ENCODE data around the gene TRANK1. TPM values are rescaled to one million over a fixed set of nuclear protein-coding genes. Genes with fewer than 3 reads are reported as not detected.

TRANK1 gene
- total RNA-seq, 1 donor from 2014 or later: 4.0 TPM

DNA sequence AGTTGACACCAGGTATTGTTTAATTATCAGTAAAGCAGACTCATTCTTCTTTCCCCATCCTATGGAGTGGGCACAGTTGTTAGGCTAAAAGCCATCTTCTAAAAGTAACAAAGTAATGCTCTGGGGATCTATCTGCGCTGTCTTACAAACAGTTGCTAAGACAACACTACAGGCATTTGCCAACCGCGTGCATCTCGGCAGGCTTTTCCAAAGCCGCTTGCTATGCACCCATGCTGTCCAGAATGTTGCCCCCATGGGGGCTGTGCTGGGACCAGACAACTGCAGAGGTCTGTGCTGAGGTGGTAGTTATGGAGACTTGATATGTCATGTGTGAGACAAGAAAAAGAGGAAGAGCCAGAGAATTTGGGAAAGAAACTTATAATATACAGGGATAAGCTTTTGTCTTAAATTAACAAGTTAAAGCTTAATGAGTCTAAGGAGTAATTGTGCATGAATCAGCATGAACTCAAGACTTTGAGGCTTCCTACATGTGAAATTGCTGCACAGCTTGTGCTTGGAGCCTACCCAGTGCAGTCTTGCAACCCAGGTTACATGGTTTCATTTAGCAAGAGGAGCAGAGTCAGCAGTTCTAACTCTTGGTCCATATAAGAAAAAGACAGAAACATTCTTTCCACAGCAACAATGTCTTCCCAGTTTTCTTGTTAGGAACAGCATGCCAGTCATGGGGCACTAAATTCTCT is 141.6 kb downstream of the TRANK1 start:
- no peak for DNase-seq (ENCODE audit: low read depth in 2 of 2)

DNA sequence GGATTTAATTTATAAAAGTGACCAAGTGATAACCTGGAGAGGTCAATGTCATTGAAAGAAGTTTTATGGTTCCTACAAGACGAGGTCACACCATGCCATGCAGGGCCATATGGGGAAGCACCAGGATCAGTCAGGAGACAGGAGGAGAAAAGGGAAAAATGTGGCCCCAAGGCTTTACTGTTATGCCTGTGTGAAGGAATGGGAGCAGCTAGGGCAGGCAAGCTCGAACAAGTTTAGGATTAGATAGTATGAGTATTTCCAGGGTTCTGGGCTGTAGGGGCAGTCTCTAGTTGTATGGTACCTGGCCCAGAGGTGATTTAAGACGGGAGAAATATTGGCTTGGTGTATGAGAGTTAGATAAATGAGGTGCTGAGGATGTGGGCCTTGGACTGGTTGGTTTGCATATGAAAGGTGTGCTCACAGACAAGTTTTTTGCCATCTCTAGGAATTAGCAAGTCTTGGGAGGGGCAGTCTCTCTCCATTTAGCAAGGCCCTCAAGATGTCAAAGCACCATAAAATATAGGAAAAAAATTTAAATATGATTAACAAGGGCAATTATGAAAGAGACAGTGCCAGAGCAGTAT is 144.2 kb downstream of the TRANK1 start:
- DNase-seq (ENCODE audit: low read depth in 2 of 2): no peak

DNA sequence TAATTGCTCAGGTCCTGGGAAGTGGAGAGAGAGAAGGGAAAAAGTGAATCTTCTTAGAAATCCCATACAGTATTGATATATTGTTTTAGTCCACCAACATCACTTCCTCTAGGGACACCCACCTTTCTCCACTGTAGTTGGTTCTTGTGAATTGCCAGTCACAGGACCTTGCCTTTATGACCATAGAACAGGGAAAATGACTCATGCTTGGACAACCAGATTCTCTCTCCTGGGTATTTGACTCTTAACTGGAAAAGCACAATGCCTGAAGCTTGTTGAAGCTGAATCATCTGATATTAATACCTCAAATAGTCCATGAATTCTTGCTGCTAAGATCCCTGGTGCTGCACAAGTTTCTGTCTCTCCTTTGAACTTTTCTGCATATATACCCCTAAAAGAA is 148.0 kb downstream of the TRANK1 start:
- peak; percentile 3 to 26 for DNase-seq (ENCODE audit: low read depth in 2 of 2)

DNA sequence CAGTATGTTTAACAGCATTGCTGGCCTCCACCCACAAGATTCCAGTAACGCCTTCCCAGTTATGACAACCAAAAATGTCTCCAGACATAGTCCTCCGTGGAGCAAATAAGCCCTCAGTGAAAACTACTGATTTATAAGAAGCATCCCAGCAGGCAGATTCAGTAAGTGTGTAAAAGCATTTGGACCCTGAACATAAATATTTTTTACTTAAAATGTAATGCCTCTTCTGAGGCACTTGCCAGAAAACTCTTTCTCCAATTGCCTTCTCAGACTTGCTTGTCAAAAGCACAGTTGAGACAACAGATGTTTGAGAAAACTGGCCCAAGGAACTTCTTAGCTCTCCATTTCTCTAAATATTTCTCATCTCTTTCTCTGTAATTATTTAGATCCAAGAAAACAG is 148.7 kb downstream of the TRANK1 start:
- no peak for DNase-seq (ENCODE audit: low read depth in 2 of 2)

DNA sequence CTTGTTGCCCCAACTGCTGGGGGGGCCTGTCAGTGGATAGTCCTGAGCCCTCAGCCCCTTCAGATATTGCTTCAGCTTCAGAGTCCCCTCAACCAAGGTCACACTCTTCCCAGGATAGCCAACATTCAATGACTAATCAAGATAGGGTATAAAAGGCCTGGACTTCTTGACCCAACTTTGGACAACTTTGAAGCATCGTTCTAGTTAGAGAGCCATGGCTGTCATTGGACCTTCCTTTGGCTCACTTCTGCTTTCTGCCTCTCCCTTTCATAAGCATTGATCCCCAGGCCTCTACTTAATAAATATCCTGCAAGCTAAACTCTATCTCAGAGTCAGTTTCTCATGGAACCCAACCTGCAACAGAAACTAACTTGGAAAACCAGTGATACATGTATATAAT is 149.2 kb downstream of the TRANK1 start:
- DNase-seq (ENCODE audit: low read depth in 2 of 2): no peak

DNA sequence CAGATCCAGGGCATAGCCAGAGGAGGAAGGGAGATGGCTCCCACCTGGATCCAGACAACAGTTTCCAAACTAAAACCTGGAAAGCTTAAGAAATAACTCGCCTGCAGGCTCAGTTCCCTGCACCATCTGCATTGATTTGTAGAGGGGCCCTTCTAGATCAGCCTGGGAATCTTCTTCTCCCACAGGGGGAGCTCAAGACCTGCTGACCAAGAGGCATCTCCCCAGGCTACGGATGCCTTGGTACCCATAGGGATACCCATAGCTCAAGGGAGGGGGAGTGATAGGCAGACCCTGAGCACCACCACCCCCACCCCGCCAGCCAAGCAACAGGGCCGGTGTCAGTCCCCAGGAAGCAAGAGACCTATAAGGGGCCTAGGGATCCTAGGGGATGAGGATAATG is 152.5 kb downstream of the TRANK1 start:
- peak; percentile 42 for DNase-seq (ENCODE audit: low read depth in 2 of 2)

DNA sequence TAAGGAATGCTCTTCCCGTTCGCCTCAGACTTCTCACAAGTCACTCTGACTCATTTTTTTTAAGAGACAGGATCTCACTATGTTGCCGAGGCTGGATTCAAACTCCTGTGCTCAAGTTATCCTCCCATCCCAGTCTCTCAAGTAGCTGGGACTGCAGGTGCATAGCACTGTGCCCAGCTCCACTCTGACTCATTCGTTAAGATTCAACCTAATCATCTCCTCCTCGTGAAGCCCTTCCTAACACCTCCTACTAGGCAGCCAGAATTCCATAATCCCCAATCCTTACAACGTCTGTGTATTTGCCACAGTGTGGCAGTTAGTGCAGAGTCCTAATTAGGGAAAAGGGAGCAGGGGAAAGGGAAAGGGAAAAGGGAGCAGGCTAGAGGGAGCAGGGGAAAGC is 154.1 kb downstream of the TRANK1 start:
- DNase-seq (ENCODE audit: low read depth in 2 of 2): no peak

DNA sequence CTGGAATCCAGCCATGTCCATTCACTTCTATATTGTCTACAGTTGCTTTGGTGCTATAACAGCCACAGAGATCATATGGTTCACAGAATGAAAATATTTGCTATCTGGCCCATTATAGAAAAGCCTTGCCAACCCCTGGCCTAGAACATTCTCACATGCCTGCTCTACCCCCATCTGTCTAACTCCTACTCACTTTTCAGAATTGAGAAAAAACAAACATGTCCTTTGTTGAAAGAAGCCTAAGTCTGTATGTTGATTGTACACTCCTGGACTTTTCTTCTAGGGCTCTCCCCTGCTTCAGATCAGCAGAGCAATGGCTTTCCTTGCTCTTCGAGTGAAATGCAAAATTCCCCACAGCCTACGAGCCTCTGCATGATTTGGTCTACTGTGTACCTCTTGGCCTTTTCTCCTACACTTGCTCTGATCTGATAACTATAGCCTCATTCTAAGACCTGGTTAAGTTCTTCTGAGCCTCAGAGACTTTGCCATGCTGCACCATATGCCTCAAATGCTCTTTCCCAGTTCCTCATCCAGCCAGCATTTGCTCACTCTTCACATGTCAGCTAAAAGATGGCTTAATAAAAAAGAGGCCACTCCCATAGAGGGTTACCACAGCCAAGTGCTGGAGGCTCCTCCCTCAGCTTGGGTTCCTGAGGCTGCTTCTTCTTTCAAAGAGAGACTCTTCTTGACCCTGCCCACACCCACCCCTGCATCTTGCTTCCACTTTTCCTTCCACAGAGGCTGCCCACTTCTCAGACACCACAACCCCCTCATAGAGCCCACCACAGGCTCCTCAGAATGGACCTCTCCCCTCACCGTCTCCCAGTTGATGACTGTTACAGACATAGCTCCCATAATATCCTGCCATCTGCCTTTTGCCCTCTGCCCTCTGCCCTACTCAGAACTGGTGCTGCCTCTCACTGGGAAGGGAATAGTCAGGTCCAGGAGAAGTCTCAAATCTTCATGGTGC is 157.6 kb downstream of the TRANK1 start:
- DNase-seq (ENCODE audit: low read depth in 2 of 2): no peak

DNA sequence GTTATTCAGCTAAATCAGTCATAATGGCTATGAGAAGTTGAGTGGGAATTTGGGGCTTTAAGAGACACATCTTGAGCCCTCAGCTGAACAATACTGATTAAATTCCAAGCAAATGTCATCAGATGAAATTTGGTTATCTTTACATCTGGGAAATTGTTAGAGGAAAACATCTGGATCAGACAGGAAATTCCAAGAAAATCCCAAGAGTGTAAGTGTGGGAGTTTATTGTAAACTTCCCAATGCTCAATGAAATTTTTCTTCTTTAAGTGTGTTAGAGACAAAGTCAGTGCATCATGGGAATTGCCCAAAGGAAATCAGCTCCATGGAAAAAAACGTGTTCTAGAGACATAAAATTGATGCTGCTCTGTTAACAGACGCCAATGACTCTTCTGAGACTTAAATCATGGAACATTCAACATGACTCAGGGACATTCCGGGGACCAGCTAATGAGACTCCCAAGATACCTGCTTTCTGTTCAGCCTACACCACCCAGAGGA is 160.7 kb downstream of the TRANK1 start:
- DNase-seq (ENCODE audit: low read depth in 2 of 2): no peak

DNA sequence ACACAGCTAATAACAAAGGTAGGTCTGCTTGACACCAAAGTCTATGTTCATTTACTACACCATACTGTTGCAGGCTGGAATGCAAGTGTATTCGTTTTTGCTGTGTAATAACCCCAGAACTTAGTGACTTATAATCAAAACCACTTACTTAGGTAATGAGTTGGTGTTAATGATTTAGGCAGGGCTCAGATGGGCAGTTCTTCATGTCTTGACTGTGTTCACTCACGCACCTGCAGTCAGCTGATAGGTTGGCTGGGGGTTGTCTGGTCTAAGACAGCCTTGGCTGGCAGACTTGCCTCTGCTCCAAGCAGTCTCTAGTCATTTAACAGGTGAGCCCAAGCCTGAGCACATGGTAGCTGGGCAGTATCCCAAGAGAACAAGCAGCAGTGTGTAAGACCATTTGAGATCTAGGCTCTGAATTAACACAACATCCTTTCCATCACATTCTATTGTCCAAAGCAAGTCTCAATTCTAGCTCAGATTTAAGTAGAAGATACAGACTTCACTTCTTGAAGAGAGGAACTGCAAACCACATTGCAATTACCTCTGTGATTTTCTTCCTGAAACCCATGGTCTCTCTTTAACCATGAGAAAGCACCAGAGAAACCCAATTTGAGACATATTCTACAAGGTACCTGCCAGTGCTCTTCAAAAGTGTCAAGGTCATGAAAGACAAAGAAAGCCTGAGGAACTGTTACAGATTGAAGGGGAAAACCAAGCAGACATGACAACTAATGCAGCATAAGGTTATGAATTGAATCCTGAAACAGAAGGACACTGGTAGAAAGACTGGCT is 167.2 kb downstream of the TRANK1 start:
- DNase-seq (ENCODE audit: low read depth in 2 of 2): no peak

Other genes with a start within 250 kb of the TRANK1 start
- gene DCLK3, start 180.5 kb downstream of the TRANK1 start, total RNA-seq: not detected in 2 replicates
- 7.4 and 11.1 TPM in 2 replicates for gene EPM2AIP1, start 48.1 kb upstream of the TRANK1 start, total RNA-seq
- gene MLH1, start 48.5 kb upstream of the TRANK1 start, total RNA-seq: 29.4 and 31.8 TPM in 2 replicates
- gene LRRFIP2, start 229.5 kb upstream of the TRANK1 start, total RNA-seq: 27.2 and 34.7 TPM in 2 replicates